Esophagus muscularis mucosa (tissue), 3 donors: Measurements from ENCODE around the gene NSL1.

Experiments
- POLR2AphosphoS5 ChIP-seq, 2 donors: sonication (generic); formaldehyde crosslinking; IDR thresholded peaks; one replicate each; pipeline ENCODE4 v1.6.1; 2017; ENCODE audit warnings: antibody characterized with exemption in 2 of 2
- TF ChIP-seq, protein P1 (sequence below), 3 experiments: fragments of 200-600 bp in 2 of 3; fragments of 450-650 bp in 1 of 3; sonication (generic) in 2 of 3; IDR thresholded peaks; one replicate each; pipeline ENCODE4 v1.5.1; 2017 to 2019; ENCODE audit warnings: antibody characterized with exemption in 3 of 3, mild to moderate bottlenecking in 2 of 3, moderate library complexity in 1 of 3

DNA sequence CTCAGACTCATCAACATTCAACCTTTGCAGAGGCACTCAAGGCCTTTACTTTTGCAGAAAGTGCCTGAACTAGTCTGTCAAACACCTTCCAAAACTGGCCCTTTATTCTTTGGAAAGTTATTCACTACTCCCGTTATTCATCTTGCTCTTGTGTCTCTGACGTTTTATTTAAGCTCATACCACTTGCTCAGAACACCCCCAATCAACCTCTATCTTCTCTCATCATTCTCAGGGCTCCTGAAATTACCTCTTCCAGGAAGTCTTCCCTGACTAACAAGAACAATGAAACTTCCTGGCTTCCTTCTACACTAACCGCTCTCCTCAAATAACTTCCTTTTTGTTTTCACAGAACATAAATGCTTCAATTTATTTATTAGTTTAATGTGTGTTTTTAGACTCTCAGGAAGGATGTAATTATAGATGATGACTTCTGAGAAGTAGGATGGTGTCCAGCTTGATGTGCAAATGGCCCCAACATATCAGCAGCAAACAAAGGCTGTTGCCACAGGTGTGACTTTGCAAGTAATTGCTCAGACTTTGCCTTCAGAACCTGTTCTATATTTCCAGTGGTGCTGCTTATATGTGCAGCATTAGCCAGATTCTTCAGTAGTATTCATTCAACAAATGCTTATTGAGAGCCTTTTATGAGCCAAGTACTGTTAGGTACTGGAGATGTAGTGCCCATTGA is 69.2 kb downstream of the NSL1 start:
- TF ChIP-seq POLR2AphosphoS5 (IDR thresholded peaks at IDR 0.05): no peak
- TF ChIP-seq, protein P1, sequence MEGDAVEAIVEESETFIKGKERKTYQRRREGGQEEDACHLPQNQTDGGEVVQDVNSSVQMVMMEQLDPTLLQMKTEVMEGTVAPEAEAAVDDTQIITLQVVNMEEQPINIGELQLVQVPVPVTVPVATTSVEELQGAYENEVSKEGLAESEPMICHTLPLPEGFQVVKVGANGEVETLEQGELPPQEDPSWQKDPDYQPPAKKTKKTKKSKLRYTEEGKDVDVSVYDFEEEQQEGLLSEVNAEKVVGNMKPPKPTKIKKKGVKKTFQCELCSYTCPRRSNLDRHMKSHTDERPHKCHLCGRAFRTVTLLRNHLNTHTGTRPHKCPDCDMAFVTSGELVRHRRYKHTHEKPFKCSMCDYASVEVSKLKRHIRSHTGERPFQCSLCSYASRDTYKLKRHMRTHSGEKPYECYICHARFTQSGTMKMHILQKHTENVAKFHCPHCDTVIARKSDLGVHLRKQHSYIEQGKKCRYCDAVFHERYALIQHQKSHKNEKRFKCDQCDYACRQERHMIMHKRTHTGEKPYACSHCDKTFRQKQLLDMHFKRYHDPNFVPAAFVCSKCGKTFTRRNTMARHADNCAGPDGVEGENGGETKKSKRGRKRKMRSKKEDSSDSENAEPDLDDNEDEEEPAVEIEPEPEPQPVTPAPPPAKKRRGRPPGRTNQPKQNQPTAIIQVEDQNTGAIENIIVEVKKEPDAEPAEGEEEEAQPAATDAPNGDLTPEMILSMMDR (IDR thresholded peaks at IDR 0.05): no peak
